H9 (cell line): Measurements from ENCODE around the gene ODAD4. TPM values are rescaled to one million over a fixed set of nuclear protein-coding genes. Genes with fewer than 3 reads are reported as not detected.
A peak's percentile ranks its signal among the peaks of the same experiment; 100 is the strongest.
"Not testable (repeated sequence)": the region's sequence is repeated elsewhere in the genome, so short reads cannot be mapped to it uniquely, and the experiment has no call there.

ENCODE experiments used
- DNase-seq: peaks from one replicate; pipeline ENCODE4 v3.0.0-alpha.2; 2017
- H2AFZ ChIP-seq: one replicate; pipeline ENCODE4 v1.6.1; 2013; ENCODE audit warnings: mild to moderate bottlenecking, low read length, control low read depth, moderate library complexity
- H2AK5ac ChIP-seq: 2 replicates; pipeline ENCODE4 v1.6.1; 2013; ENCODE audit warnings: low read length, control low read depth, mixed read lengths; ENCODE audit not compliant: insufficient read length
- H2BK120ac ChIP-seq: one replicate; pipeline ENCODE4 v1.6.1; 2013; ENCODE audit warnings: low read depth, mild to moderate bottlenecking, low read length, control low read depth, inconsistent platforms; ENCODE audit not compliant: poor library complexity, severe bottlenecking
- H2BK12ac ChIP-seq: 2 replicates; pipeline ENCODE4 v1.6.1; 2013; ENCODE audit warnings: low read length, control low read depth, mixed read lengths, low read depth; ENCODE audit not compliant: insufficient read length
- H2BK15ac ChIP-seq: 2 replicates; pipeline ENCODE4 v1.6.1; 2013; ENCODE audit warnings: low read depth, low read length, control low read depth
- H2BK20ac ChIP-seq: one replicate; pipeline ENCODE4 v1.6.1; 2013; ENCODE audit warnings: low read depth, mild to moderate bottlenecking, low read length, control low read depth, inconsistent platforms; ENCODE audit not compliant: poor library complexity, severe bottlenecking
- H2BK5ac ChIP-seq: 2 replicates; pipeline ENCODE4 v1.6.1; 2013; ENCODE audit warnings: low read length, control low read depth, mixed read lengths; ENCODE audit not compliant: insufficient read length
- H3K14ac ChIP-seq: 2 replicates; pipeline ENCODE4 v1.6.1; 2013; ENCODE audit warnings: low read length, control low read depth; ENCODE audit not compliant: insufficient read depth
- H3K18ac ChIP-seq: 2 replicates; pipeline ENCODE4 v1.6.1; 2013; ENCODE audit warnings: low read depth, mild to moderate bottlenecking, mixed read lengths, low read length, control low read depth; ENCODE audit not compliant: insufficient read length
- H3K23ac ChIP-seq: 2 replicates; pipeline ENCODE4 v1.6.1; 2013; ENCODE audit warnings: low read length, control low read depth, mixed read lengths, low read depth; ENCODE audit not compliant: insufficient read length
- H3K23me2 ChIP-seq: 2 replicates; pipeline ENCODE4 v1.6.1; 2013; ENCODE audit warnings: low read depth, mild to moderate bottlenecking, mixed read lengths, low read length, control low read depth; ENCODE audit not compliant: insufficient read length, poor library complexity, severe bottlenecking
- H3K27ac ChIP-seq: 2 replicates; pipeline ENCODE4 v1.5.1; 2013; ENCODE audit warnings: low read length, control low read depth, mixed read lengths, low read depth; ENCODE audit not compliant: insufficient read length
- H3K27me3 ChIP-seq: 2 replicates; pipeline ENCODE4 v1.6.1; 2013; ENCODE audit warnings: low read length, control low read depth, inconsistent platforms; ENCODE audit not compliant: insufficient read depth
- H3K4ac ChIP-seq: 2 replicates; pipeline ENCODE4 v1.6.1; 2013; ENCODE audit warnings: low read depth, mild to moderate bottlenecking, control low read depth, inconsistent platforms, low read length, moderate library complexity
- H3K4me1 ChIP-seq: 2 replicates; pipeline ENCODE4 v1.6.1; 2013; ENCODE audit warnings: low read length, control low read depth, inconsistent platforms; ENCODE audit not compliant: insufficient read depth
- H3K4me2 ChIP-seq: 2 replicates; pipeline ENCODE4 v1.6.1; 2013; ENCODE audit warnings: low read length, control low read depth, mixed read lengths; ENCODE audit not compliant: insufficient read length, insufficient read depth
- H3K56ac ChIP-seq: 2 replicates; pipeline ENCODE4 v1.6.1; 2013; ENCODE audit warnings: low read depth, mild to moderate bottlenecking, mixed read lengths, low read length, control low read depth; ENCODE audit not compliant: insufficient read length
- H3K79me1 ChIP-seq: 2 replicates; pipeline ENCODE4 v1.6.1; 2013; ENCODE audit warnings: low read depth, mild to moderate bottlenecking, moderate library complexity, low read length, control low read depth, inconsistent platforms; ENCODE audit not compliant: insufficient read depth, poor library complexity, severe bottlenecking
- H3K79me2 ChIP-seq: 2 replicates; pipeline ENCODE4 v1.6.1; 2013; ENCODE audit warnings: low read length, control low read depth, inconsistent platforms; ENCODE audit not compliant: insufficient read depth
- H3K9ac ChIP-seq: 2 replicates; pipeline ENCODE4 v1.6.1; 2013; ENCODE audit warnings: low read length, control low read depth, mixed read lengths; ENCODE audit not compliant: insufficient read length; ENCODE audit errors: extremely low read depth
- H3K9me3 ChIP-seq: one replicate; pipeline ENCODE4 v1.6.1; 2013; ENCODE audit warnings: low read depth, low read length, inconsistent platforms; ENCODE audit not compliant: control insufficient read depth
- H3T11ph ChIP-seq: one replicate; pipeline ENCODE4 v1.6.1; 2013; ENCODE audit warnings: mild to moderate bottlenecking, low read length, control low read depth, inconsistent platforms
- H4K20me1 ChIP-seq: one replicate; pipeline ENCODE4 v1.6.1; 2013; ENCODE audit not compliant: control insufficient read depth, insufficient read length, insufficient read depth
- H4K5ac ChIP-seq: 2 replicates; pipeline ENCODE4 v1.6.1; 2013; ENCODE audit warnings: low read depth, mild to moderate bottlenecking, mixed read lengths, low read length, control low read depth; ENCODE audit not compliant: insufficient read length
- H4K8ac ChIP-seq: replicated peaks from 2 replicates; pipeline ENCODE4 v1.6.1; 2013; ENCODE audit warnings: low read length, control low read depth, mixed read lengths, low read depth; ENCODE audit not compliant: insufficient read length
- H4K91ac ChIP-seq: 2 replicates; pipeline ENCODE4 v1.6.1; 2013; ENCODE audit warnings: low read depth, mild to moderate bottlenecking, moderate library complexity, mixed read lengths, low read length, control low read depth; ENCODE audit not compliant: insufficient read length
- H3K27ac Mint-ChIP-seq, 3 experiments: 2 replicates in 2 of 3; 3 replicates in 1 of 3; pipeline ENCODE4 v1.8.0; 2020 to 2021; ENCODE audit warnings: mixed read lengths in 3 of 3, mild to moderate bottlenecking in 1 of 3, moderate library complexity in 1 of 3
- H3K27me3 Mint-ChIP-seq: 2 replicates; pipeline ENCODE4 v1.8.0; 2021; ENCODE audit warnings: low read depth, mild to moderate bottlenecking, moderate library complexity, mixed read lengths
- H3K36me3 Mint-ChIP-seq, 3 experiments: 2 replicates in 2 of 3; 3 replicates in 1 of 3; pipeline ENCODE4 v1.8.0; 2020 to 2021; ENCODE audit warnings: low read depth in 3 of 3, mixed read lengths in 3 of 3; ENCODE audit not compliant: insufficient read depth in 1 of 3
- H3K4me1 Mint-ChIP-seq, 2 experiments: 2 replicates each; pipeline ENCODE4 v1.8.0; 2020; ENCODE audit warnings: mixed read lengths in 2 of 2
- H3K4me3 Mint-ChIP-seq, 2 experiments: 2 replicates in 1 of 2; 3 replicates in 1 of 2; pipeline ENCODE4 v1.8.0; 2020 to 2021; ENCODE audit warnings: mild to moderate bottlenecking in 2 of 2, mixed read lengths in 2 of 2, moderate library complexity in 1 of 2
- H3K9me3 Mint-ChIP-seq, 2 experiments: 2 replicates in 1 of 2; 3 replicates in 1 of 2; pipeline ENCODE4 v1.8.0; 2020; ENCODE audit warnings: mild to moderate bottlenecking in 2 of 2, mixed read lengths in 2 of 2, moderate library complexity in 1 of 2
- WGBS: extraction: QIAGEN DNeasy Blood & Tissue Kit; methylation state at CpG from one replicate; pipeline ENCODE4 v1.1.7; 2013; ENCODE audit warnings: missing lambda C conversion rate, low lambda C conversion rate, mixed read lengths; ENCODE audit not compliant: insufficient read length; ENCODE audit errors: extremely low coverage; 5-methylcytosine and 5-hydroxymethylcytosine counted together
- total RNA-seq: library from RNA; stranded (reverse); gene quantifications from 2 replicates; pipeline ENCODE4 v1.2.1, GENCODE V29; 2021

ODAD4 gene
- total RNA-seq, 1 experiment from 2014 or later, result 2.1 TPM

- Histone ChIP-seq H2BK5ac (peak overlapping the region; percentile 81), H3K23me2 (peaks cover 12% of the 10 kb centered on the region), H3K4me1 (peaks cover 15% of the 10 kb centered on the region), H3K9ac (peak overlapping the region; percentile 16), H3K4ac (peak overlapping the region; percentile 5), H3K79me2 (peaks cover 55% of the 10 kb centered on the region), H3K27ac (peak overlapping the region; percentile 68), H4K91ac (peak overlapping the region; percentile 9), H2BK120ac (peak overlapping the region; percentile 76)
- not testable (repeated sequence) for H3K23ac ChIP-seq, H3T11ph ChIP-seq, H2BK20ac ChIP-seq, H2AK5ac ChIP-seq, H3K4me2 ChIP-seq, H4K8ac ChIP-seq, H2BK15ac ChIP-seq, H3K79me1 ChIP-seq, H3K56ac ChIP-seq, H3K27me3 ChIP-seq, H3K9me3 Mint-ChIP-seq, H3K9me3 ChIP-seq, H3K14ac ChIP-seq, H3K27me3 Mint-ChIP-seq, H4K5ac ChIP-seq, DNase-seq, H2AFZ ChIP-seq, H2BK12ac ChIP-seq, H4K20me1 ChIP-seq, H3K18ac ChIP-seq
- H3K36me3 Mint-ChIP-seq, result peaks cover 12 to 31% (median 25%) of the 10 kb centered on the region in 3 experiments
- peak overlapping the region; percentile 90 to 99 (median 97); a peak in 6 of 7 replicates for H3K27ac Mint-ChIP-seq
- no CpG with 5 or more reads among the region's 12 CpGs for WGBS
- peaks cover 60 to 65% of the 10 kb centered on the region in 2 experiments for H3K4me1 Mint-ChIP-seq
- peak overlapping the region in 1 of 2 experiments; percentile 64; a peak in 3 of 5 replicates for H3K4me3 Mint-ChIP-seq
Observed at GRCh38 chr17:42013740-42014139, 83.3 kb downstream of the ODAD4 start.

Other genes with a start within 250 kb of the ODAD4 start
- 651 and 652 TPM in 2 replicates for gene EIF1, start 241.7 kb upstream of the ODAD4 start, total RNA-seq
- gene GAST, start 218.3 kb upstream of the ODAD4 start, total RNA-seq, result not detected in 2 replicates
- gene HAP1, start 196.0 kb upstream of the ODAD4 start, total RNA-seq, result 2.2 and 2.5 TPM in 2 replicates
- gene JUP, start 143.9 kb upstream of the ODAD4 start, total RNA-seq, result 87.9 and 90.1 TPM in 2 replicates
- gene P3H4, start 118.7 kb upstream of the ODAD4 start, total RNA-seq, result 22.9 and 24.0 TPM in 2 replicates
- 166 TPM in 2 replicates for gene FKBP10, start 117.6 kb upstream of the ODAD4 start, total RNA-seq
- gene NT5C3B, start 94.4 kb upstream of the ODAD4 start, total RNA-seq, result 66.2 and 76.1 TPM in 2 replicates
- 0.22 and 0.46 TPM in 2 replicates for gene KLHL10, start 92.8 kb upstream of the ODAD4 start, total RNA-seq
- 16.8 and 17.0 TPM in 2 replicates for gene KLHL11, start 65.2 kb upstream of the ODAD4 start, total RNA-seq
- 279 and 289 TPM in 2 replicates for gene ACLY, start 11.7 kb upstream of the ODAD4 start, total RNA-seq
- 78.5 and 79.7 TPM in 2 replicates for gene CNP, start 36.2 kb downstream of the ODAD4 start, total RNA-seq
- 135 and 141 TPM in 2 replicates for gene DNAJC7, start 86.8 kb downstream of the ODAD4 start, total RNA-seq
- 36.6 and 37.1 TPM in 2 replicates for gene NKIRAS2, start 89.5 kb downstream of the ODAD4 start, total RNA-seq
- 1.0 and 1.2 TPM in 2 replicates for gene C17orf113, start 120.0 kb downstream of the ODAD4 start, total RNA-seq
- 2.8 and 3.1 TPM in 2 replicates for gene ZNF385C, start 167.9 kb downstream of the ODAD4 start, total RNA-seq
- gene DHX58, start 182.1 kb downstream of the ODAD4 start, total RNA-seq, result 3.9 and 4.5 TPM in 2 replicates
- gene KAT2A, start 190.8 kb downstream of the ODAD4 start, total RNA-seq, result 39.1 and 43.5 TPM in 2 replicates
- 0.15 and 0.18 TPM in 2 replicates for gene HSPB9, start 192.2 kb downstream of the ODAD4 start, total RNA-seq
- gene RAB5C, start 224.4 kb downstream of the ODAD4 start, total RNA-seq, result 73.8 and 75.7 TPM in 2 replicates